Hematopoietic multipotent progenitor cell treated with erythropoietin and hydrocortisone succinate and interleukin-3 and kit ligand, for 15 days (in vitro differentiated cells): Measurements from ENCODE around the gene ELAVL1.
"Not testable (repeated sequence)": the region's sequence is repeated elsewhere in the genome, so short reads cannot be mapped to it uniquely, and the experiment has no call there.

Source experiments
- DNase-seq: peaks from one replicate; pipeline ENCODE4 v3.0.0-alpha.2; 2015; ENCODE audit warnings: low spot score

Gene ELAVL1

DNA sequence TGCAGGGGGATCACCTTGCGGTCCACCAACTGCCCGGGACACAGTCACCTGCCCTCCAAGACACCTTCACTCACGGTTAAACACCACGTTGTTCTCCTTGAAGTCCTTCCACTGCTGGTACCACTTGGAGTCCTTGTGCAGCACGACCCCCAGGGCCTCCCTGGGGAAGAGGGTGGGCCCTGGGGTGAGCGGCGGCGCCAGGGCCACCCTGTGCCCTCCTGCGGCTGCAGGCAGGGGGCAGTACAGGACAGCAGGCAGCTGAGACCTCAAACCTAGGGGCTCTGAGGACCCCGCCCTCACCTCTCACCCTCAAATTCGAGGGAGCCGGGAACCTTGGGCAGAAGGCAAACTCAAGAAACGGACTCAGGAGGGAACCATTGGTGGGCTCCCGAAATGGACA lies 72.0 kb downstream of the ELAVL1 start:
- DNase-seq, result no peak

DNA sequence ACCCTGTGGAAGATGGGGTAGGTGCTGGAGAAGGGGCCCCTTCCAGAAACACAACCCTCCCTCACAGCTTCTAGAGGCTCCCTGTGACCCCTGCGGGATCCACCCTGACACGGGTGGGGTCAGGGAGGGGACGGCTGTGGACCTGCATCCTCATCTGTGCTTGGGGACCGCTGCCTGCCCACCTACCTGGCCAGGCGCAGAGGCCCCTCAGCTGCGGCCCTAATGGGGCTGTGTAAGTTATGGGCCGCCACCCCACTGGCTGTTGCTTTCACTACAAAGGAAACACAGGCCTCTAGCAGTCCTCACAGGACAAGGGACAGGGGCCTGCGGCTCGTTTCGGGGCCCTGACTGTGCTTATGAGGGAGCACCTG lies 72.5 kb downstream of the ELAVL1 start:
- DNase-seq, result no peak

- no peak for DNase-seq
Observed at GRCh38 chr19:7932276-7932929, 73.0 kb downstream of the ELAVL1 start.

DNA sequence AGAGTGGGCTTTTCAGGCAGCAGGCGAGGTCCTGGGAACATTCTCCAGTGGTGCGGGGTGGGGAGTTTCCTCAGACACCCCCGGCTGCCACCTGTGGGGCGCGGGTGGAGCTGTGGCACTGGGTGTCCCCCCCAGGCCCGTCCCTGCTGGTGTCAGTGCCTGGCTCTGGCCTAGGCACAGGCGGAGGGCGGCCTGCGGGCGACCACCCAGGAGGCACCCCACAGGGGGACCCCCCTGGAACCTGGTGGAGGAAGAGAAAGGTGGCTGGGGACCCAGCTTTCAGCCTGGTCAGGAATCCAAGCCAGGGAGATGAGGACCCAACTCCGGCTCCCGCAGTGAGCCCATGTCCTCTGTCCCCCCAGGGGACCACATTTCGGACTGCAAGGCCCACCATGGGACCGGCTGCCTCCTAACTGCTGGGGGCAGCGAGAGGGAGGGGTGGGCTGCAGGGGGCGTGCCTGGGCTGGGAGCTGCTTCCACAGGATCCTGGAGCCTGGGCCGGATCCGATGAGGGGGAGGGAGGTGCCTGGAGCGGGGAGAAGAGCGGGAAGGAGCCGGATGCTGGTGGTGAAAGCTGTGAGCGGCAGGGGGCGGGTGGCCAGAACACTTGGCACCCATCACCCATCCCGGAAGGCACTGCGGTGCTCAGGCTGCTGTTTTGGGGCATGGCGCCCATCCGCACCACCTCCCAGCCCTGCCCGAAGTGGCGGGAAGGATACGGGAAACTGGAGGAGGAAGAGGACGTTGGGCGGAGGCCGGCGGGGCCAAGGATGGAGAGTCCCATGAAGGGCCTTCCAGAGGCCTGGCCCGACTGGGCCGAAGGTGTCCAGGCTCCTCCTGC lies 74.0 kb downstream of the ELAVL1 start:
- DNase-seq, result no peak

- no peak for DNase-seq
Observed at GRCh38 chr19:7930765-7931164, 74.7 kb downstream of the ELAVL1 start.

- not testable (repeated sequence) for DNase-seq
Observed at GRCh38 chr19:7930030-7930429, 75.4 kb downstream of the ELAVL1 start.

GRCh38 chr19:7928741-7929701 lies 76.4 kb downstream of the ELAVL1 start:
- peak; percentile 37 for DNase-seq

DNA sequence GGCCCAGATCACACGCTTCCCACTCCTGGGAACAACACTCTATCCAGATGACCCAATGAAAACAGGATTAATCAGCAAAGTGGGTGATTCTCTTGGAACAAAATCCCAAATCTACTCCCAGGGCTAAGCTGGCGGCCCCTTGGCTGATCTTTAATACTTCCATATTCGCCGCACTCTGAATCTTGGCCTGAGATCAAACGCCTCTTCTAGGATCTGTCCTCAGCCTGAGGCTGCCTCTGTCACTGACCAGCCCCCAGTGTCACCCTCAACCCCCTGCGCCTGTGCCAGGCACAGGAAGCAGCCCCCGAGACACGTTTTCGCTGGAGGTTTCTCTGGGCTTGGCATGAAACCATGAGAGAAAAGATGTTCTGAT lies 77.1 kb downstream of the ELAVL1 start:
- no peak for DNase-seq

- no peak for DNase-seq
Observed at GRCh38 chr19:7927605-7928333, 77.7 kb downstream of the ELAVL1 start.

- DNase-seq, result no peak
Observed at GRCh38 chr19:7926727-7927604, 78.5 kb downstream of the ELAVL1 start.

DNA sequence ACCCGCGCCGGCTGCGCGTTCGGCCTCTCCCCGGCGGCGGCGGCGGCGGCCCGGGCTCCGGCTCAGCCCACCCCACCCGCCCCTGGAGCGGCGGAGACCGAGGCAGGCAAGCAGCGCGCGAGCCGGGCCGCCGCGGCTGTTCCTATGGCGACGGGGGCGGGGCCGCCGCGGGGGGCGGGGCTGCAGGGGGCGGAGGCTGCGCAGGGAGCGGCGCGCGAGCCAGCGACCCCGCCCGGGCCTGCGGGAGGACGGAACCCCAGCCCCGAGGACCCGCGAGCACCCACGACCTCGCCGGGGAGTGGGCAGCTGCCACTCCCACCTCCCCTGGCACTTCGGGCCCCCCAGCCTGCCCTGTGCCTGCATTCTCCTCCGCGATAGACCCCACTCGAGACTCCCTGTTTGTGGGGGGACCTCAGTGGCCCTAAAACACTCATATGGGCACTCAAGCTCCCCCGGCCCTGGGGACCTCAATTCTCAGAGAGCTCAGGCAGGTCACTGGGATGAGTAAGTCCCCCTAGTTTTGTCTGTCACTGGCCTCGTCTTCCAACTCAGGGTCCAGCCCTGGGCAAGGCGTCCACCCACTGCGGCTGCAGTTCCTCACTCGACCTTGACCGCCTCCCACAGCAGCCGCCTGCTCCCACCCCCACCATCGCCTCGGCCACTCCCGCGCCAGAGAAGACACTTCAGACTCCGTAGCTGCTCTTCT lies 79.3 kb downstream of the ELAVL1 start, which contains the start of gene CTXN1:
Gene CTXN1 (minus strand): TSS at position 115 of the 706 bp plus-strand sequence. CDS start 597 bp downstream, outside the sequence.
- peak; percentile 71 for DNase-seq

DNA sequence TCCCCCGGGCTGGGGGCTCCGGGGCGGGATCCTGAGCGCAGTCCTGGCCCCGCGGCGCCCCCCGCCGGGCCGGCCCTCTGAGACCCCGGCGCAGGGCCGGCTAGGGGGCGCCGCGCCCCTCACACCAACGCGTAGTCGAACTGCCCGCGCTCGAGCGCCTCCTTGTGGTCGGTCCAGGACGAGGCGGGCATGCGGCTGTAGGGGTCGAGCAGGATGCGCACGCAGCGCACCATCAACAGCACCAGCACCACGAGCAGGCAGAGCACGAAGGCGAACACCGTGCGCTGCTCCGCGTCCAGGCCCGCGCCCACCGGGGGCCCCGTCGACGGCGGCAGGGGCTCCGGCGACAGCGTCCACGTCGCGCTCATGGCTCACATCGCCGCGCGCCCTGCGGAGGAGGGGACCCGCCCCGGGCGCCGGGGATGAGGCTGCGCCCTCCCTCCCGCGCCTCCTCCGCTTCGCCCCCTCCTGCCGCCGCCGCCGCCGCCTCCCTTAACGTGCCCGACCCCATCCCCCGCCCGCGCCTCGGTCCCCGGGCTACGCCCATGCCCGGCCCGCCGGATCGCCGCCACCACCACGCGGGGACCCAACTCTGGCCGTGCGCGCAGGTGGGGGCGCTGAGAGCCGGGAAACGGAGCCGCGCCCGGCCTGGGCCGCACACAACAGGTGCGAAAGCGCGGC lies 80.1 kb downstream of the ELAVL1 start:
- DNase-seq, result peak; percentile 74

- DNase-seq, result no peak
Observed at GRCh38 chr19:7924651-7925170, 80.7 kb downstream of the ELAVL1 start.

DNA sequence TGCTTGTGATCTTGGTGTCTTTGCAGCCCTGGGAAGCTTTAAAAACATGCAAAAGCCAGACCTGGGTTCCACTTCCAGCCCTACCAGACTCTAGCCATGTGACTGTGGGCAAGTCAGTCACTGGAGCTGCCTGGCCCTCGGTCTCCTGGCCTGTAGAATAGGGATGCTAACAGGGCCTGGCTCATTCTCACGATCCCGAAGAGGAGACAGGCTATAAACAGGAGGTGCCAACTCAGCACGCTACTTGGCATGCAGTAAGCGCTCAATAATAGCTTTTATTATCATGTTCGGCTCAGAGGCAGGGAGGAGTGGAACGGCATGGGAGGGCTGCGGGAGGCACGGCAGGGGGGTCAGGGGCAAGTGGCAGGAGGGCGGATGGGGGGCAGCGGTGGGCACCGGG lies 81.2 kb downstream of the ELAVL1 start:
- DNase-seq, result no peak

DNA sequence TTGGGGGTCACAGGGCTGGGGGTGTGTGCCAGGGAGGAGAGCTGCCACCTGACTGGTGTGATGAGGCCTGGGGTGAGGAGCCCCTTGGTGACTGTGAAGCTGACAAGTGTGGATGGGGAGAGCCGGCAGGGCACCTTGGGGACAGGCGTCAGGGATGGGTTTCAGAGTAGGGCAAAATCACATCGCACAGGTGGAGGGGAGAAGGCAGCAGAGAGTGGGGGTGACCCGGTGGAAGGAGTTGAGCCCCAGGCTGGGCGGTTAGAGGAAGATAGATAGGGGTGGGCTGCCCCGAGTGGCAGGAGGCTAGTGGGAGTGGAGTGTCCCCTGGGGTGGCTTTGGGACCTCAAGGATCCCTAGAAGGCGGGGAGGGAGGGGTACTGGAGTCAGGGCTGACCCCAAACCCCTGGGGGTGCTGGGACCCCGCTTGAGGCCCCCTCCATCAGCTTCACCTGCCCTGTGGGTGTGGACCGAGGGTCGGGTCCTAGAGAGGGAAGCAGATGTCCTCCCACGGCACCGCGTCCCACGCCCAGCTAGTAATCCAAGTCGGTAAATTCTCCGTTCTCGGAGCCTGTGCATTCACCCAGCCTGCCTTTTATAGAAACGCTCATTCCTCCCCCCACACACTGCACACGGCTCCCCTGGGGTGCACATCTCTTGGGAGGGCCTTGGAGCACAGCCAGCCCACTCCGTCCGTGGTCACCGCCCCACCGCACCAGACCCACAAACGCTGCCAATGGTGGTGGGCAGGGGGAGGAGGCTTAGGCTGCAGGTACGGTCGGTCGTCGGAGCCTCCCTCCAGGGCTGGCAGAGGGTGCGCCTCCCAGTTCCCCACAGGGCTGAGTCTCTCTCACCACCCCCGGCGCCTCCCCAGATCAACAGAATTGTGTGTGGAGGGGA lies 81.9 kb downstream of the ELAVL1 start:
- no peak for DNase-seq

GRCh38 chr19:7922836-7923195 lies 82.6 kb downstream of the ELAVL1 start:
- DNase-seq, result no peak

DNA sequence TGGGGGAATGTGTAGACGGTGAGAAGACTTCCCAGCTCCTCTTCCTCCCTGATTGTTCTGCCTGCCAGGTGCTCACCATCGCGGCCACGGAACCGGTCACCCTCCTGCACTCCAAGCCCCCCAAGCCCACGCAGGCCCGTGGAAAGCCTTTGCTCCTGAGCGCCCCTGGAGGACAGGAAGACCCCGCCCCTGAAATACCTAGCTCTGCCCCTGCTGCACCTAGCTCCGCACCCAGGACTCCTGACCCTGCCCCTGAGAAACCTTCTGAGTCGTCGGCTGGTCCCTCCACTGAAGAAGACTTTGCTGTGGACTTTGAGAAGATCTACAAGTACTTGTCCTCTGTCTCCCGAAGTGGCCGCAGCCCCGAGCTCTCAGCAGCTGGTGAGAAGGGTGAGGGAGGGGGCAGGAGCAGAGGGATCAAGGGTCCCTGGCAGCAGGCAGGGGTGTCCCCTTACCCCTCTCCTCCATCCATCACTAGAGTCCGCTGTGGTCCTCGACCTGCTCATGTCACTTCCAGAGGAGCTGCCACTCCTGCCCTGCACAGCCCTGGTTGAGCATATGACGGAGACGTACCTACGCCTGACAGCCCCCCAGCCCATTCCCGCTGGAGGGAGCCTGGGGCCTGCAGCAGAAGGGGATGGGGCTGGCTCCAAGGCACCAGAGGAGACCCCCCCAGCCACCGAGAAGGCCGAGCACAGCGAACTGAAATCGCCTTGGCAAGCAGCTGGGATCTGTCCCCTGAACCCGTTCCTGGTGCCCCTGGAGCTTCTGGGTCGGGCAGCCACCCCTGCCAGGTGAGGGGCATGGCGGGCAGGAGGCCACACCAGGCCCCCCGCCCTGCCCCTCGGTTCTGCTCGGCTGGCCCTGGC lies 83.2 kb downstream of the ELAVL1 start:
- DNase-seq, result no peak
